ENCODE data around the gene MTUS2.

Gene MTUS2

GRCh38 chr13:29039212-29039611 lies 219.1 kb downstream of the MTUS2 start:
- DNase-seq, result no peak

DNA sequence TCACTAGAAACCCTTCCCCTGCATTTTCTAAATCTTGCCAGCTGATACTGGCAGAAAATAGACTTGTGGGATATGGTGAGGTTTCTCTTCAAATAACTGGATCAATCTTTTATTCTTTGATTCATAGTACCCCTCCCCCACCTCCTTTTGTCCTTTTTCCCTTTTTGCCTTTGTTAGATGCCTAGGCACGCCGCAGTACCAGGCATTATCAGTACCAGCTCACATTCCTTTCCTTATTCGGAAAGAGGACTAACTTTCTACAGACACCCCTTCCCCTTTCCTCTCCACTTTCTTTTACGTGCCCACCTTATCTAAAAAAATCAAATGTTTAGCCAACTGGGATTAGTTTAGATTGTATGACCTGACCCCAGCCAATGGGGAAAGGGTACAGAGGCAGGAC lies 226.4 kb downstream of the MTUS2 start:
- DNase-seq, result no peak

DNA sequence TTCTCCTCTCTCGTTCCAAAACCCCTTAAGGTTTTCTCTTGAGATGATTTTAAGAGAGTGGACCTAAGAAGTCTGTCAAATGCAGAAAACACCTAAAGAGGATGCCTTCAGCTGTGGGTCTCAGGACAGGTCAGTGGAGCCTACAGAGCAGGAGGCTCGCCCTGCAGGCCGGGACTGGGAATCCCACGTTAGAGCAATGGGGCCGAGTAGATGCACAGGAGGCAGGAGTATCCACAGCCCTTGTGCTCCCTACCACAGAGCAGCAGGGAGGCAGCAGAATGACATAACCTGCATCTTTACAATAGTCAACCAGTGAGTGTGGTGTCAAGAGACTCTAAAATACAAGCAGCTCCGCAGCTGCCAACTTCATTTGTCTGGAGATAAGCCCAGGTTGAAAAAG lies 229.4 kb downstream of the MTUS2 start:
- no peak for DNase-seq

DNA sequence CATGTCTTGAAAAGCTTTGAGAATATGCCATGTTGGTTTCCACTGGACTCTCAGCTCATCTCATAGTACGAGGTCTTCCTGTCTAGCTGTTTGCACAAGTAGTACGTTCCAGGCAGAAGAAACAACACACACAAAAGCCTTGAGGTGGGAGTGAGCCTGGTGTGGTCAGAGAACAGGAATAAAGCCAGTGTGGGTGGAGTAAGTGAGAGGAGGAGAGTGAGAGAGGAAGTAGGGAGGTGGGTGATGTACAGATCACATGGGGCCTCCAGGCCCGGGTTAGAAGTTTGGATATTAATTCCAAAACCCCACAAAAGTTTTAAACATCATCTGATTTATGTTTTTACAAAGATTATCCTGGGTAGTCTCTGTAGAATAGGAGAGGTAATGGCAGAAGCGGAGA lies 230.6 kb downstream of the MTUS2 start:
- no peak for DNase-seq

- DNase-seq, result no peak
Observed at GRCh38 chr13:29059800-29060199, 239.7 kb downstream of the MTUS2 start.

DNA sequence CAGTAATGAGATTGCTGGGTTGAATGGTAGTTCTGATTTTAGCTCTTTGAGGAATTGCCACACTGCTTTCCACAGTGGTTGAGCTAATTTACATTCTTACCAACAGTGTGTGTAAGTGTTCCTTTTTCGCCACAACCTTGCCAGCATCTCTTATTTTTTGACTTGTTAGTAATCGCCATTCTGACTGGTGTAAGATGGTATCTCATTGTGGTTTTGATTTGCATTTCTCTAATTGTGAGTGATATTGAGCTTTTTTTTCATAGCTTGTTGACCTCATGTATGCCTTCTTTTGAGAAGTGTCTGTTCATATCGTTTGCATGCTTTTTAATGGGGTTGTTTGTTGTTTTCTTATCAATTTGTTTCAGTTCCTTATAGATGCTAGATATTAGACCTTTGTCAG lies 245.0 kb downstream of the MTUS2 start:
- no peak for DNase-seq

GRCh38 chr13:29067306-29067945 lies 247.3 kb downstream of the MTUS2 start:
- DNase-seq, result no peak

DNA sequence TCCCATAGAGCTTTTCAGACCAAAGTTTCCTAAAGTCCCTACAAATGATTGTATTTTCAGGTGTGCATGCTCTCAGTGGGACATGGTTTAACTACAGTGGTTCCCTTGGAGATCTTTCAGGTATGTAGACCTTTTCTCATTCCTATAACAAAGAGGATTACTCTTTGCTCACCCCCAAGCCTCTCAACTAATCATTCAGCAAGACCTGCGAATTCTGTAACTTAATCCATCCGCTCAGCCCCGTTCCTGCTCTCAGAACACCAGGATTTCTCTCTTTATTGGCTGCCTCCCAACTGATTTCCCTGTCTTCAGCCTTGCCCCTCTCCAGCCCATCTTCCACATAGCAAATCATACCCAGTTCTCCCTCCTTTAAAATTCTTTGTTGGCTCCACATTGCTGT lies 253.6 kb downstream of the MTUS2 start:
- no peak for DNase-seq

DNA sequence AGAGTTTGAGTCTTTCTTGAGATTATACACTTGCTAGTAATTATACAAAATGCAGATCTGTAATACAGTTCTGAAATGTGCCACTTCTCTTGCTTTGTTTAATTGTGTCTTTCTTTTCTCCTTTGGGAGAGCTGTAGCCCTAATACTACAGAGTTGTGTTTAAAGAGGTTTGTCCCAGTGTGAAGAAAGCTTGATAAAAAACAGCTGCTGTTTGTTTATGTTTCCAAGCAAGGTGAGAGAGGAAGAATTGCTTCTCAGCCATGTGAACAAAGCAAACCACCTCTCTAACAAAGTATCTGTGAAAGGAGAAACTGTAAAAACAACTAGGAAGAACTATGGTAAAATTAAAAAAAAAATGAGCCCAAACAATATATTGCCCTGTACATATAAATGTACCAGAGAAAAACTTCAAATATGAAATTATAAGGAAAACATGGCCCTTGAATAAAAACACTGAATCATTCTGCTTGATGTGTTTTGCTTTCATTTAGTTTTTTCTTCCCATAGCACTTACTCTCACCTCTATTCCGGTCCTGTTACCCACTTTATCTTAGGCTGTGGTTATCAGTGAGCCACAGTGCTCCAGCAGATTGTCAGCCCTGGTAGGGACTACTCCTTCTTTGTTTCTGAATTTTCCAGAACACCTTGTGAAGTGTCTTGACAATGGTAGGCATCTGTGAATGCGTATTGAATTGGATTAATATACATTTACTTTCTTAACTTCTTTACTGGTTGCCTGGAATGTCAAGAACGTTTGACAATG lies 257.1 kb downstream of the MTUS2 start:
- DNase-seq, result no peak

- no peak for DNase-seq
Observed at GRCh38 chr13:29081036-29081435, 260.9 kb downstream of the MTUS2 start.

- no peak for DNase-seq
Observed at GRCh38 chr13:29081697-29082440, 261.7 kb downstream of the MTUS2 start.

DNA sequence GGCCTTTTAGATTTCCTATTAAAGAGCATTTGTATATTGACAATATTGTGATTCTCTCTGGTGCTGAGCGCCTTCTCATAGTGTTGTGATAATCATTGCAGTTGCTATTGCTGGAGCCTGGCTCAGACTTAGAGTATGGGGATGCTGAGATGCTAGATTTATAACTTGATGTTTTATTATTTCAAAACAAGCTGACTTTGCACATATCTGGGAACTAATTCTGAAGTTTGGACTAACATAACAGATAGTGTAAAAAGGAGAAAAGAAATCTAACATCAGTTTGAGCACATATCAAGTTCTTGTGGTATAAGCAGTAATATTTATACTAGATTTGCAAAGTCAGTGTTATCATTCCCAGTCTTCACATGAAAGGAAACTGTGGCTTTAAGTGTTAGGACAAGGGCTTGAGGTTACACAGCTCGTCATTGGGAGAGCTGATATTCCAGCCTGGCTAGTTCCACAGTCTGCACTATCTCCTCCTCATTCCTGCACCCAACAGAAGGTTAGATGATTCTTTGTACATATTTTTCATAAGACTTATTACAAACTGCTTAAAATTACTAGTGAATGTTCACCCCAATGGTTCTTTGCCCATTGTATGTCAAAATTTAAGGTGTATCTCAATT lies 279.8 kb downstream of the MTUS2 start:
- DNase-seq, result no peak

DNA sequence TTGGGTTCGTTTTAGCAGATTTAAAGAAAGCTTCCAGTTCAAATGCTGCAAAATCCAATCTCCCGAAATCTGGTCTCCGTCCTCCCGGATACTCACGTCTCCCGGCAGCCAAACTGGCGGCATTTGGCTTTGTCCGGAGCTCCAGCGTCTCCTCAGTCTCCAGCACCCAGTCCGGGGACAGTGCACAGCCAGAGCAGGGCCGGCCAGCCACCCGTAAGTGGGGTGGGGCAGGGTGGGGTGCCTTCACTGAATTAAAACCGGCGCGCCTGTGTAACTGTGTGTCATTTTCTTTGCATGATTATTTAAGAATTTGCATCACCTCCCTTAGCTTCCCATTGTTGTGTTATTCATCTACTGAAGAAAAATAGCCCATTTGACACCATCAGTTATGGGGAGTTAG lies 280.6 kb downstream of the MTUS2 start:
- DNase-seq, result no peak

DNA sequence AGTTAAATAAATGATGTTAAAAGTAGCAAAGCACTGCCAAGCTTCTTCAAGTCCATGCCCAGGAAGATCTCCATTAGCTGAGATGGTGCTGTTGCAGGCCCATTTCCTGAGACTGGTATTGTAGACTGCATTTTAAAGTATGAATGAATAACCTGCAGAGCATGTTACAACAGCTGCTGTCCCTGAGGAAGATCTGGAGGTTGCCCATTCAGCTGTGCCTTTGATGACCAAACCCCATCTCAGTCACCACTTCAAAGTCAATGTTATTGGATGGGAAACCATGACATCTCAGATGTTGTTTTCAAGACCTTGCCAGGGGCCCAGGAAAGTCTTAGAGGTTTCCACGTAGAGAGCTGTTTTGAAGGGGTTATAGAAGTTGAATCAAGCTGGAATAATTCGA lies 281.3 kb downstream of the MTUS2 start:
- DNase-seq, result no peak

DNA sequence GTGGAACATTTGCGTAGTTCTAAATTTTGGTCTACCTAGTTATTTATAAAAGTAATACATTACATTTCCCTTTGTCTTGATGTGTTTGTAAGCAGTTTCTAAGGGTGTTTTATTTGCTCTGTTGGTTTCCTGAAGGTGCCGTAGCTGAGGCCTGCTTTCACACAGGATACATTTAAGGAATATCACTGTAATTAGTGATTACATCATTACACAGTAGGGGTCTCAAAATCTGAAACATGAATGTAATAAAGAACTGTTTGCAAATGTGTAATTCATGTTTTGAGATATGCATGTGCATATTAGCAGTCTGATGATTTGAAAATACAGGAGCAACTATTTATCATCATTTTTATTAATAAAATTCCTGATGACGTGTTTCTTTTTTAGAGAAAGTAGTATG lies 281.8 kb downstream of the MTUS2 start:
- DNase-seq, result no peak

DNA sequence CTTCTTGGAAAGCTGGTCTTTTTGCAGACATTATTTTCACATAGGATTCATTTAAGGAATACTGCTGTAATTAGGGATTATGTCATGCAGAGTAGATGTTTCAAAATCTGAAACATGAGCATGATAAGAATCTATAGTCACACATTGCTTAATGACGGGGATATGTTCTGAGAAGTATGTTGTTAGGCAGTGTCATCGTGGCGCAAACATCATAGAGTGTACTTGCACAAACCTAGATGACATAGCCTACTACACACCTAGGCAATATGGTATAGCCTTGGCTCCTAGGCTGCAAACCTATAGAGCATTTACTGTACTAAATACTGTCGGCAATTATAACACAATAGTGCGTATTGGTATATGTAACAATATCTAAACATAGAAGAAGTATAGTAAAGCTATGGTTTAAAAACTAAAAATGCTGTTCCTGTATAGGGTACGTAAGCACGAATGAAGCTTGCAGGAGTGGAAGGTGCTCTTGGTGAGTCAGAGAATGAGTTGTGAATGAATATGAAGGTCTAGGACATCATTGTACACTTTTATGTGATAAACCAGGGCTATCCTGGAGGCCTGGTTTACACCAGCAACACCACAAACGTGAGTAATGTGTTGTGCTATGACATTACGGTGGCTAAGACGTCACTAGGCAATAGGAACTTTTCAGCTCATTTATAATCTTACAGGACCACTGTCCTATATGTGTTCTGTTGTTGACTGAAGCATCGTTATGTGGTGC lies 283.1 kb downstream of the MTUS2 start:
- no peak for DNase-seq

GRCh38 chr13:29104461-29104860 lies 284.3 kb downstream of the MTUS2 start:
- DNase-seq, result no peak

DNA sequence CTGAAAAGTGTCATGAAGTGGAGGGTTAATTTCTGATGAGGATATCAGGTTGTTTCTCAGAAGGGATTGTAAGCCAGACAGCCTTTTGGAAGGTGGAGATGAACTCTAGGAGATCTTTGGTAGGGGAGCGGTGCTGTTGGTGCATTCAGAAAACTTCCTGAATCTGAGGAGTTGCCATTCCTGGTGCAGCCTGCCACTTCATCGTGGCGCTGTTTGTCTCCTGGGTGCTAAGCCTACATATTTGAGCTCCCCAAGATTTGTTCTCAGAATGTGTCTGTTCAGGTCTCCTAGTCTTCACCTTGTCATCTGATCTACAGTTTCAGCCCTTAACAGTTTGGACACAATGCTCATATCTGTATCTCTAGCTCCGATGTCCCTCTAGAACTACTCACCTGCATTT lies 285.6 kb downstream of the MTUS2 start:
- DNase-seq, result no peak

DNA sequence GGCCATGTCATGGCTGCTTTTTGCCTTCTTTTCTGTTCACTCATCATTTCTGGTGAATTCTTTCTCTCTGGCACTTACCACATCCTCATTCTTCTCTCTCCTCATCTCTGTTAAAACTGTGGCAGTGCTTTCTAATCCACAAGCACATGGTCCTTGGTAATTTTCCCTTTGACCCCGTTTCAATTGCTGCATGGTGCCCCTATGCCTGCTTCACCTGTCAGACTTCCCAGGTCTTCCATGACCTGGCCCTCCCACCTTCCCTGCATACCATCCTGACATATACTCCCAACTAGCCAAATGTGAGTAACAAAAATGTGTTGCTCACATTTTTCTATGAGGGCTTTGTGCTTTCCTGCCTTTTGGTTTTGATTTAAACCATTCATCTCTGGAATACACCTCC lies 286.5 kb downstream of the MTUS2 start:
- no peak for DNase-seq

- DNase-seq, result no peak
Observed at GRCh38 chr13:29108068-29108786, 288.1 kb downstream of the MTUS2 start.

DNA sequence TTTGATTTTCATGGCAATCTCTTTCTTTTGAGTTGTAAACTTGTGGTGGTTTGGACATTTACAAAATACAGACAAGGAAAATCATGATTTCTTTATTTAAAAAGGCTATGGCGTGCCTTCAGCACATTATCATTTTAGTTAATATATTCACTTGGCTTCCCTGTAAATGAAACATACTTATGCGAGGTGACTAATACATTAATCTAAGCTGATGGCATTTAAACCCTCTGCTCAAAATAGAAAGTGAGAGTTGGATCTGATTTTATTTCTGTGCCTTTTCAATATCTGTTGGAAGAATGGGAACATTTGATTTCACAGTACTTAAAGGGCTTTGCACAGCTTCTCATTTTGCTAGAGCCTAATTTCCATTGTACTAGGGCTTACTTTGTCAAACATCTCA lies 289.8 kb downstream of the MTUS2 start:
- DNase-seq, result no peak

GRCh38 chr13:29111446-29111845 lies 291.3 kb downstream of the MTUS2 start:
- no peak for DNase-seq

Data from NCI-H1105 (cell line).